GM12891 (cell line): Measurements from ENCODE around the gene AUP1.

Source experiments
- POLR2A ChIP-seq: IDR thresholded peaks from 2 replicates; pipeline ENCODE4 v1.6.1; 2011; ENCODE audit warnings: low read depth, low read length, control low read depth
- POLR2AphosphoS5 ChIP-seq: IDR thresholded peaks from 2 replicates; pipeline ENCODE4 v1.6.1; 2011; ENCODE audit warnings: low read depth, low read length, control low read depth
- SPI1 ChIP-seq: IDR thresholded peaks from 2 replicates; pipeline ENCODE4 v1.6.1; 2011; ENCODE audit warnings: low read depth, low read length, control low read depth
- TAF1 ChIP-seq: IDR thresholded peaks from 2 replicates; pipeline ENCODE4 v1.6.1; 2011; ENCODE audit warnings: low read depth, low read length, control low read depth

- TF ChIP-seq POLR2A (peak; percentile 8; the same call in 1 of the 2 replicates), POLR2AphosphoS5 (no peak), TAF1 (no peak; the same call in 1 of the 2 replicates), SPI1 (0 out of 2 replicates have a peak, but pooled peaks have one; percentile 2)
Observed at GRCh38 chr2:74553892-74554819, 24.6 kb upstream of the AUP1 start, which contains the start of the genes DOK1 and LOXL3.
